ENCODE measurements around the gene TTLL4.

- no peak for TF ChIP-seq EP300 (IDR thresholded peaks at IDR 0.05)
- TF ChIP-seq, protein P1, sequence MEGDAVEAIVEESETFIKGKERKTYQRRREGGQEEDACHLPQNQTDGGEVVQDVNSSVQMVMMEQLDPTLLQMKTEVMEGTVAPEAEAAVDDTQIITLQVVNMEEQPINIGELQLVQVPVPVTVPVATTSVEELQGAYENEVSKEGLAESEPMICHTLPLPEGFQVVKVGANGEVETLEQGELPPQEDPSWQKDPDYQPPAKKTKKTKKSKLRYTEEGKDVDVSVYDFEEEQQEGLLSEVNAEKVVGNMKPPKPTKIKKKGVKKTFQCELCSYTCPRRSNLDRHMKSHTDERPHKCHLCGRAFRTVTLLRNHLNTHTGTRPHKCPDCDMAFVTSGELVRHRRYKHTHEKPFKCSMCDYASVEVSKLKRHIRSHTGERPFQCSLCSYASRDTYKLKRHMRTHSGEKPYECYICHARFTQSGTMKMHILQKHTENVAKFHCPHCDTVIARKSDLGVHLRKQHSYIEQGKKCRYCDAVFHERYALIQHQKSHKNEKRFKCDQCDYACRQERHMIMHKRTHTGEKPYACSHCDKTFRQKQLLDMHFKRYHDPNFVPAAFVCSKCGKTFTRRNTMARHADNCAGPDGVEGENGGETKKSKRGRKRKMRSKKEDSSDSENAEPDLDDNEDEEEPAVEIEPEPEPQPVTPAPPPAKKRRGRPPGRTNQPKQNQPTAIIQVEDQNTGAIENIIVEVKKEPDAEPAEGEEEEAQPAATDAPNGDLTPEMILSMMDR (IDR thresholded peaks at IDR 0.05): no peak
These were observed 86.1 kb downstream of the TTLL4 start for GRCh38 chr2:218796691-218797090.
